HG02970 (cell line): Measurements from ENCODE around the gene LCORL.
"Not testable (repeated sequence)": the region's sequence is repeated elsewhere in the genome, so short reads cannot be mapped to it uniquely, and the experiment has no call there.

ENCODE experiments used
- ATAC-seq: cut with Tn5 transposase; IDR thresholded peaks from one replicate; pipeline ENCODE4 v1.9.1; 2021; ENCODE audit warnings: mild to moderate bottlenecking, moderate library complexity, moderate number of reproducible peaks; ENCODE audit not compliant: unreplicated experiment, low FRiP score

The LCORL gene

DNA sequence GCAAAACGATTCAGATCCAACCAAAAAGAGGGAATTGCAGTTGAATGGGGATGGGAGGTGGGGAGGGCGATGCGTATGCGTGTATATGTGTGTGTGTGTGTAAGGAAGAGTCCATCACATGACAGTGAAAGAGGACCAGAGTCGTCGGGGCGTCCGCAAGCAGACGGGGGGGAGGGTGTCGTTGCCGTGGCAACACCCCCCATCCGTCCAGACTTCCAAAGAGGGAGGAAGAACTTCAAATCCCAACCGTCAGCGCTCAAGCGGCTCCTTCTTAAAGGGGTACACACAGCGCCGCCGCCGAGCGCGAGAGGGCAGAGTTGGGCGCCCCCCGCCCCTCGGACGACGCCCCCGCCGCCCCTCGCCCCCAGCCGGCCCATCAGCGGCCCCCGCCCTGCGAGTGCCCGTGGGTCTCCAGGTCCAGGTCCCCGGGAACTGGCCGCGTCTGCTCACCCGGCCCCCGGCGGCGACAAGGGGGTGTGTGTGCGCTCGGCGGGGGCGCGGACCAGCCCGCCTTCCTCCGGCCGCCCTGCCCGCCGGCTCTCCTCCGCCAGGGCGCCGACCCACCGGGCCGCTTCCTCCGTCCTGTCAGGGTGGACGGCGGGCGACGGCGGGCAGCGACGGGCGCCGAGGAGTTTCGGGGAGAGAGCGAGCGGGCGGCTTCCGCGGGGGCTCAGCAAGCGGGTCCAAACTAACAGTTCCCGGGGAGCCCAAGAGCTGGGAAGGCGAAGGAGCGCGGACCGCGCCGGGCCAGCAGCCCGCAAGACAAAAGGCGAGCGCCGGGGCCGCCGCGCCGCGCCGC is 685 bp downstream of the LCORL start:
- ATAC-seq, result peak; percentile 22

DNA sequence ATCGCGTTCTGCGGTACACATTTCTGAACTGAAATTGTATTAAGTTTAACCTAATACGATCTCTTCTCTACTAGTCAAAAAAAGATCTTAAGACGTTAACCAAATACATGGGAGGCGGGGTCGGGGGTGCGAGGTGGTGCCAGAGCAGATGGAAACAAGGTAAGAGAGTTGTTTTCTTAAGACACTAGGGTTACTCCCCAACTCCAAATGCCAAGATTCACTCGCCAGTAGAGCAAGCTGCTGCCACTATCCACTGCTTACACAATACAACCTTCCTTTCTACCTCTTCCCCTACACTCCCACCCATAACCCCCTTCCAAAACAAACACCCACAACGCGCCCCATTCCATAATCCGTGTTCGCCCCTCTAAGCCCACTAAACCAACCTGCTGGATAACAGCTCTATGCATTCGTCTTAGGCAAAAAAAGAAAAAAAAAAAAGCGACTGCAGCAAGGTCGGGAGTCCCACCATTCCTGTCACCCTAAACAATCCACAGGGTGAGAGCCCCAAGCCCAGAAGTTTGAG is 1.3 kb downstream of the LCORL start:
- ATAC-seq, result no peak

DNA sequence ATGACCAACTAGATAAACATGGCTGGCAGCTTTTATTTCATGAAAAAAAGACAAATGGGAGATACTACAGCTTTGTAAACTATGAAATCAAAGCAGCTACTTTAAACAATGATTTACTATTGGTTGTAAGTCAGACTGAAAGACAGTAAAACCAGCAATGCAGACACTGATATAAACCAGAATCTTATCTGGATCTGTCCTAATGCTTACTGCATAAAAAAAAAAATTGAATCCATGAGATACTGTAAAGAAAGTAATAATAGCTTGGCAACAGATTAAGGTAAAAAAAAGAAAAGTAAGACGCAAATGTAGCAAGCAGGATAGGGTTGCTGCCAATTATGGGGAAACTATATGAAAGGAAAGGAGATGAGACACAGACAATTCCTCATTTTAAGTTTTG is 7.3 kb downstream of the LCORL start:
- no peak for ATAC-seq

DNA sequence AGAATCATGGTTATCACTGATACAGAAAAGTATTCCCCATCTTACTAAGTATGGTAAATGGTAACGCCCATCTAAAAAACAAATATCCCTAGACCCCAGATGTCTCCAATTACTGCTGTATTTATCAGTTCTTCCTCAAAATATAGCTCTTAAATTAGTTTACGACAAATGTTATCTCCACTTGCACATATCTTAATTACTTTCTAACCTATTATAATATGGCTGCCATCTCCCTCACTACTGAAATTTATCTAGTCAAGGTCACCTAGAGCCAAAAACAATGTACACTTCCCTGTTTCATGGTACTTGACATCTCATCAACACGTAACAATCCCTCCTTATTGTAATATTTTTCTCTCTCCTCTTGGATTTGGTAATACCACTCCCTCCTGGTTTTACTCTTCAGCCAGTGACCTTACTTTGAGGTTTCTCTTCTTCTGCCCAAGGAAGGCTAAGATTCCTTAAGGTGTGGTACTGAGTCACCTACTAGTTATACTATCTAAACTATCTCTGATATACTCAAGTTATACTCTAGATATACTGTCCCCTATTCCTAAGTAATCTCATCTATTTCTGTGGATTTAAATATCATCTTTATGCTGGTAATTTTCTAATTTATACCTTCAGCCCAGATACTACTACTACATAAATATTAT is 8.6 kb downstream of the LCORL start:
- no peak for ATAC-seq

DNA sequence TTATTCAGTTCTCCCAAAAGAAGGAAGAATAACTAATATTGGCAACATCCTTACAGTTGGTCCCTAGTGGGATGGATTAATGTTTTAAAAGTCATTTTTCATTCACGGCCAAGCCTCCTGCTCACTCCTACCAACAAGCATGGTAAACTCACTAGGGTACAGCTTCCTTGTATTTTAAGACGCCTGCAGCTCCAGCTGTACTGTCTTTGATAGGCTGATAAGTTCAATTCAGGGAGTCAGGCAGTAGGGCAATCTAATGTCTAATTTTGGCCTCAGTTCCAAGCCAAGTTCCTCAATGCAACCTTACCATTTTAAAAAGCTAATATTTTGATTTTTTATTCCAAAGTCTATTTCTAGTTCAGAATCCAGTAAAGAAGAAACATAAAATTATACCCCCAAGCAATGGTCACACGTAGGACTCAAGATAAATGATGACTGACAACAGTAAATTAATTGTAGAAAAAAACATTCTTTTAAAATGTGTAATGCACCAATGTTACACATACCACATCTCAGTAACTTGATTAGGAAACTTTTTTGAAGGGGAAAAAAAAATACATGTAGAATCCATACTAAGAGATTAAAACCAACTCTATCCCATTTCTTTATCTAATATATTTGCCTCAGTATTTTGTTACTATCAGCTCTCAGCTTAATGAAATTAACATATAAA is 9.3 kb downstream of the LCORL start:
- no peak for ATAC-seq

DNA sequence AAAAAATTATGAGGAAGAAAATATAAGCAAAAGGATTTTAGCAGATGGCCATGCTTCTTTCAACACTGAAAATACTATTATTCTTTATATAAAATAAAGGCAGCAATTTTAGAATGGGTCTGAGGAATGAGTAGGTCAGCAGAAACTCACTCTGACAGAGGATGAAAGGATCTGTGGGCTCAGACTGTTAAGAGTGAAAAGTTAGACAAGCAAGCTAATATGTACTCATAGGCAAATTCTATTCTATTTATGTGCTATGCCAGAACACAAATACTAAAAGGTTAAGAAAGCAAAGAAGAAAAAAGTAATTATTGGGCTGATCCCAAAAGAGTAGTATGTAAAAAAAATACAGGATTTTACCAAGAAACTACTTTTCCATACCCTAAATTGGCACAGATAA is 13.9 kb downstream of the LCORL start:
- ATAC-seq, result no peak

DNA sequence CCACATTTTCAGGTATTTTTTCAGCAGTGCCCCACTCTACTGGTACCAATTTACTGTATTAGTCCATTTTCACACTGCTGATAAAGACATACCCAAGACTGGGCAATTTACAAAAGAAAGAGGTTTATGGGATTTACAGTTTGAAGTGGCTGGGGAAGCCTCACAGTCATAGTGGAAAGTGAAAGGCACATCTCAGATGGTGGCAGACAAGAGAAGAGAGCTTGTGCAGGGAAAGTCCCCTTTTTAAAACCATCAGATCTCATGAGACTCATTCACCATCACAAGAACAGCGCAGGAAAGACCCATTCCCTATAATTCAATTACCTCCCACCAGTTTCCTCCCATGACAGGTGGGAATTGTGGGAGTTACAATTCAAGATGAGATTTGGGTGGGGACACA is 15.1 kb downstream of the LCORL start:
- not testable (repeated sequence) for ATAC-seq

DNA sequence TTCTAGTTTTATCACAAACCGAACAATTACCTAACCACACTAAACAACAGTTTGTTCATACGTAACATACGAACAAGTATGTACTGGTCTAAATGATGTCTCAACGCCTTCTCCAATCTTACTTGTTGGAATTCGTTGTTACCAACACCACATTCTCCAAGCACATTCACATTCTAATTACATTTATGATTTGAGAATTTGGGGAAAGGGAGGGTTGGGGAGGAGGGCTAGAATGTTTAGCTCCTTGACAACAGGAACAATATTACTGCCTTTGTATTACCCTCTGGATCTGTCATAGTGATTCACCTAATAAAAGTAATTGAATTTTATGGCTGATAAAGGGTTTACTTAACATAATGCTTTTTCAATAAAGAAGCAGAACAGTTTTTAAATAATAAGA is 24.4 kb downstream of the LCORL start:
- ATAC-seq, result no peak

DNA sequence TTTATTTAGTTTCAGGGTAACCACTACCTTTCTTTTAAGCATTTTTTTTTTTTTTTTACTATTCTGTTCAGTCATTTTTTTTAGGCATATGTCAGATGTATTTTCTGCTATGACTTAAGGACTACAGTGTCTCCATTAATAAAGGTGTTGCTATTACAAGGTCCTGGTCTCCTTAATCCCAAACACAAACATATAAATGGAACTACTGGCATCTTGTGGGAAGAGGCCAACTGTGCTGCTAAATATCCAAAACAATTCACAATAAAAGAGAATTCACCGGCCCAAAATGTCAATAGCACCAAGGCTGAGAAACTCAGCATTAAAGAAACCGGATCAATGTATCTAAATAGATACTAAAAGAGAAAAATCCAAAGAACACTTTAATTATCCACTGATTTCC is 26.4 kb downstream of the LCORL start:
- no peak for ATAC-seq

DNA sequence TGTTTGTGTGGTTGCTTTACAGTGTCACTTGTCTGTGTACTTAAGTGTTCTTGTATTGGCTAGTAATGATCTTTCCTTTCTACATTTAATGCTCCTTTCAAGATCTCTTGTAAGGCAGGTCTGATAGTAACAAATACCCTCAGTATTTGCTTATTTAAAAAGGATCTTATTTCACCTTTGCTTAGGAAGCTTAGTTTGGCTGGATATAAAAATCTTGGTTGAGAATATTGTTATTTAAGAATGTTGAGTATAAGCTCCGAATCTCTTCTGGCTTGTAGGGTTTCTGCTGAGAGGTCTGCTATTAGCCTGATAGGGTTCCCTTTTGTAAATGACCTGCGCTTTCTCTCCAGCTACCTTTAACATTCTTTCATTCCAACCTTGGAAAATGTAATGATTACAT is 35.7 kb downstream of the LCORL start:
- ATAC-seq, result no peak

DNA sequence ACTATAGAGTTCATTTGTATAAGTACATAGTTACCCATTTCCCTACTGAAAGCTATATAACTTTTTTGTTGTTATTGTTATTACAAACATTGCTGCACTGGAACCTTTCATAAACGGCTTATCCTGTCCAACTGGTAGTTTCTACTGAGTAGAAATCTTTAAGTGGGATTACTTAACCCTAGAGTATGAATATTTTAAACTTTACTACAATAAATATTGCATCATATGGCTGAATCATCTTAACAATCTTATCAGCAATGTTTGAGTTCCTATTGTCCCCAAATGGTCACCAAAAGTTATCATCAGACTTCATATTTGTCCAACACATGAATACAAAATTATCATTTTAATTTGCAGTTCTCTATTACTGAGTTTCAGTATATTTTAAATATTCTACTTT is 40.5 kb downstream of the LCORL start:
- ATAC-seq, result no peak

DNA sequence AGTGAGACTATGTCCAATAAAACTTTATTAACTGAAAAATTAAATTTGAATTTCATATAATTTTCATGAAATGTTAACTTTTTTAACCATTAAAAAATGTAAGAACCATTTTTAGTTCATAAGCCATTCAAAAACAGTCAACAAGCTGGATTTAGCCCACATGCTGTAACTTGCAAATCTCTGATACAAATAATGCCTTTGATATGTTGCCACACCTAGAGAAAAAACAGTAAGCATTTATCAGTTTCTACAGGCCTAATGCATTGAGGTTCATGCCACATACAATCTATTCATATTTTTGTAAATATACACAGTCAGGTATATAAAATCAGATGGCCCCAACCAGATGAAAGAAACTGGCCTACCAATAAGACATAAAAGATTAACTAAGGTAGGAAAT is 52.8 kb downstream of the LCORL start:
- ATAC-seq, result no peak

DNA sequence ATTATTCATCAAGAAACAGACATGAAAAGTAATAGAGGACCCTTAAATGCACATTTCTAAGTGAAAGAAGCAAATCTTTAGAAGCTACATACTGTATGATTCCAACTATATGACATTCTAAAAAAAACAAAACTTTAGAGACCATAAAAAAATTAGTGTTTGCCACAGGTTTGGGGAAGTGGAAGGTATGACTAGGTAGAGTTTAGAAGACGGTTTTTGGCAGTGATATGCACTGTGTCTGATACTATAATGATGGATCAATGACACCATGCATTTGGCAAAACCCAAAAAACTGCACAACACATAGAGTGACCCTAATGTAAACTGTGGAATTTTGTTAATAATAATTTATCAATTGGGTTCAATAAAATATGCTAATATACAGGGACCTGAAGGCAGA is 54.5 kb downstream of the LCORL start:
- ATAC-seq, result no peak

DNA sequence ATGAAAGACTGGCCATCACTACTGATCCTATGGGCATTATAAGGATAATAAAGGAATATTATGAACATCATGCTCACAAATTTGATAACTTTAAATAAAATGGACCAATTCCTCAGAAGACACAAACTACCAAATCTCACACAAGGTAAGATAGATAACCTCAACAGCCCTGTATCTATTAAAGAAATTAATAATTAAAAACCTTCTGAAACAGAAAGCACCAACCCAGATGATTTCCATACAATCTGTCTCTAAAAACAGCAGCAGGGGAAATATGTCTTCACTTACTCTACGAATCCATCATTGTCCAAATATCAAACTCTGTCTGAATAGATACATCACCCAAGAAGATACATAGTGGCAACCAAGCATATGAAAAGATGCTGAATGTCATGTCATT is 55.2 kb downstream of the LCORL start:
- no peak for ATAC-seq

DNA sequence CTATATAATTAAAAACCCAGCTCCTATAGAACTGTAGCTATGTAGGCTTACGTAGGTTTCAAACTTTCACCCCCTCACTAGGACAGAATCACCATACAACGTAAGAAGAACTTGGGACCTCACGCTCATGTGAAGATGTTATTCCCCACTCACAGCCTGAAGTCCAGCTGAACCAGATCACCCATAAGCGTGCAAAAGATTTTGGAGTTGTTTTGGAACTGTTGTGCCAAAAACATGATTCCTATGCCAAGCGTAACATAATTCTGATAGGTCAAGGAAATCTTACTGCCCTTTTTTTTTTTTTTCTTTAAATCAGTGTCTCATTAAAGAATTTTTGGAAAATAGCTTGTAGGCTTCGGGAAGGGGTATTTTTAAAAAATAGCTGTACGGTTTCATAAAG is 57.0 kb downstream of the LCORL start:
- no peak for ATAC-seq

DNA sequence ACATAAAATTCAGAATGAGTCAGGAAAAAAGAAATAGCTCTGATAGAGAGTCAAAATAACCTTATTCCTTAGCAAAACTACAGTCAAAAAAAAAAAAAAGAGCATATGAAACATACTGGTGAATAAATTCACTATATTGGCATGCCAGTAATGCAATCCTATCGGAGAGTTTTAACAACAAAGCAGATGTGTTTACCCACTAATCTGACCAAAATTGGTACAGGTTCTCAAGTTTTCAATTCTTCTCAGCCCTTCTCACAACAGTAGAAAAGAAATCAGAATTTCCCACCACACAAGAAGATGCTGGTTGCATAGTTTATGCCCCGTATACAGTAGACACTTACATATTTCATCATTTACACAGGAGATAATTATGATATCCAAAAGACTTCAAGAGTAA is 59.4 kb downstream of the LCORL start:
- no peak for ATAC-seq

DNA sequence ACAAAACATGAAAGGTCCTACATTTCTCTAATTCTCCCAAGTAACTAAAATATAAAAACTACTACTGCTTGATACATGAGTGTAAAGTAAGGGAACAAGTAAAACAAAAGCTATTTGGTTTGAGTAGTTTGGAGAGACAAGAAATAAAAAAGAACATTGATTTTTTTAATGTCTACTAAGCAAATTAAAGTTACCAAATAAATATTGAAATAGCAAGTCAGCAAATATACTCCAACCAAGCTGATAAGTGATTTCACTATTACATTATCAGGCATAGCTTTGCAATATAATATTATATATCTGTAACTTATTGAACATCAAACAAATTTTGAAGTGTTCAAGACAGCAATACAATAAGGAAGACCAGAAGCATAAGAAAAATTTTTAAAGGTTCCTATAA is 60.3 kb downstream of the LCORL start:
- ATAC-seq, result no peak

DNA sequence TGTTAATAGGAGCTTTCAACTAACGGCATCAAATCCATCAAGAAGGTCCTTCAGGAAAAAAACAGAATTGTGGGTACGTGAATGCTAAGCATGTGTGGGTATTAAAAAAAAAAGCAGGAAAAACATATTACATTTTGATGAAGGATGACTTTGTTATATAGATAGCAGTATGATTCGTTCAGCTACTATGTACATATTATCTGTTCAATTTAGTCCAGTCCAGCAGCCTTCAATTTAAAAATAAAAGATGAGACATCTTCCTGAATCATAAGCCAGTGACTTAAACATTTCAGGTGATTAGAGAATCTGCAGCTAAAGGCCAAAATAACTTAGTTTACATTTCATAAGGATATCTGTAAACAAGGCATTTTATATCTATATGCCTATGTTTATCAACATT is 63.4 kb downstream of the LCORL start:
- no peak for ATAC-seq

DNA sequence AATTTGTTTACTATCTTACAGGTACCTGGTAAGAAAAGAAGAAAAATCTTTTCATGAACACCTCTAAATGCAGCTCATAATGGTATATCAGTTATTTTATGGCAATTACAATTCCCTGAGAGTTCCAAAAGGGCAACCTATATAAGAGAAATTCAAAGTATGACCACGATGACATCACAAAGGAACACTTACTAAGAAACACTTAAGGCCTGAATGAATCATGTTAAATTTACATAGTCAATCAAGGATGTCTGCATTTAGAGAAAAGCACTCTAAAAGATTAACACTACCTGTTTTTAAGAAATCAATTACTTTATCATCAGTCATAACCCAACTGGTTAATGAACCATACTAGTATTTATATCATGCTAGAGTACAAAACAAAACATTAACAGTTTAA is 63.9 kb downstream of the LCORL start:
- no peak for ATAC-seq

DNA sequence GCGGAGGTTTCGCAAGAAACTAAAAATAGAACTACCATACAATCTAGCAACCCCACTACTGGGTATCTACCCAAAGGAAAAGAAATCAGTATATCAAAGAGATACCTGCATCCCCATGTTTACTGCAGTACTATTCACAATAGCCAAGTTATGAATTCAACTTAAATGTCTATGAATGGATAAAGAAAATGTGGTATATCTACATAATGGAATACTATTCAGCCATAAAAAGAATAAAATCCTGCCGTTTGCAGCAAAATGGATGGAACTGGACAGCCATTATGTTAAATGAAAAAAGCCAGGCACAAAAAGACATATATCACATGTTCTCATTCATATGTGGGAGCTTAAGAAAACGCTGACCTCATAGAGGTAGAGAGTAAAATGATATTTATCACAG is 65.3 kb downstream of the LCORL start:
- ATAC-seq, result no peak

DNA sequence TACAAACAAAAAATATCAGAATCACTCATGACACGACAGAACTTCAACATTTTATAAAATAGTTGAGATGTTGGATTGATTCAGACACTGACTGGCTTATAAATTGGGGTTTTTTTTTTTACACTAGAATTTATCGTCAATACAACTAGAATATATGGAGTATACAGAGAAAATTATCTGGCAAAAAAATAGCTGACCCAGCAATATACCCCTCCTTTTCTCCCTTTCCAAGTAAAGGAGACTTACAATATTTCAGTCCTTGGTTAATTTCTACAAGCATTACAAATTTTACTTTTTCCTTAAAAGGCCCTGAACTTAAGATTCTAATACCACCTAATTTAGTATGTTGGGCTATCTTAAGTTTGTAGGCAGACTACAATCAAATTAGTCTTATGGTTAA is 76.3 kb downstream of the LCORL start:
- ATAC-seq, result no peak

DNA sequence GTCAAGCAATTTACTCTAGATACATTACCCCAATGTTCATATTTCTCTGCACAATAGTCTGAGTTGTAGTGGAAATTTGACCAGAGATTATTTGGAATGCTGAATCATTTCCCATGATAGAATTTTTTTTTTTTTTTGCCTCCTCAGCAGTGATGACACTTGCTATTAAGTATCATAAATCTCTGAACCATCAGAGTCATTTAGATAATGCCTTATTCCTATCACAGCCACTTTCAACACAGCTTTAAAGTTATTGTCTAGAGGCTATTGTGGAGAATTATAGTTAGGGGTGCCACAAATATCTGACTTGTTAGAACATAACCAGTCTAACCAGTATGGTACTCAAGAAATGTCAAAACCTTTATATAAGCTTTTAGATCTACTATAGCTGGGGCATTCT is 79.8 kb downstream of the LCORL start:
- ATAC-seq, result no peak
